KOPT-K1 (cell line): ENCODE measurements around the gene SLC16A8.

Experiments used
- H3K27ac ChIP-seq: fragments of 200-600 bp; sonication (generic); 2 replicates; pipeline ENCODE4 v1.5.1; 2016; ENCODE audit warnings: antibody characterized with exemption, mild to moderate bottlenecking, low read depth, low read length; ENCODE audit not compliant: poor library complexity, severe bottlenecking
- H3K36me3 ChIP-seq: fragments of 200-600 bp; sonication (generic); 2 replicates; pipeline ENCODE4 v1.5.1; 2017; ENCODE audit warnings: antibody characterized with exemption, mild to moderate bottlenecking, low read length, moderate library complexity; ENCODE audit not compliant: insufficient read depth
- H3K9me3 ChIP-seq: fragments of 200-600 bp; sonication (generic); 2 replicates; pipeline ENCODE4 v1.5.1; 2017; ENCODE audit warnings: antibody characterized with exemption, low read length, mild to moderate bottlenecking; ENCODE audit not compliant: insufficient read depth, poor library complexity, severe bottlenecking

SLC16A8 gene

GRCh38 chr22:38107692-38108515, 23.9 kb upstream of the SLC16A8 start:
- H3K27ac ChIP-seq = no peak overlapping the region
- no peaks in the 10 kb centered on the region for H3K9me3 ChIP-seq
- peaks cover 4% of the 10 kb centered on the region; the same call in 1 of the 2 replicates for H3K36me3 ChIP-seq

- Histone ChIP-seq H3K9me3 (no peaks in the 10 kb centered on the region), H3K36me3 (peaks cover 2% of the 10 kb centered on the region; the same call in 1 of the 2 replicates), H3K27ac (no peak overlapping the region)
These were observed 23.0 kb upstream of the SLC16A8 start for GRCh38 chr22:38106814-38107578.

GRCh38 chr22:38104084-38104483, 20.1 kb upstream of the SLC16A8 start:
- H3K36me3 ChIP-seq = no peaks in the 10 kb centered on the region
- no peaks in the 10 kb centered on the region for H3K9me3 ChIP-seq
- no peak overlapping the region for H3K27ac ChIP-seq

- Histone ChIP-seq H3K27ac (no peak overlapping the region), H3K9me3 (no peaks in the 10 kb centered on the region), H3K36me3 (no peaks in the 10 kb centered on the region)
These were observed 19.7 kb upstream of the SLC16A8 start for GRCh38 chr22:38103641-38104040.

GRCh38 chr22:38098410-38099249, 14.6 kb upstream of the SLC16A8 start:
- H3K9me3 ChIP-seq = no peaks in the 10 kb centered on the region
- H3K36me3 ChIP-seq = no peaks in the 10 kb centered on the region

GRCh38 chr22:38097557-38098409, 13.8 kb upstream of the SLC16A8 start:
- no peak overlapping the region for H3K27ac ChIP-seq
- H3K9me3 ChIP-seq = no peaks in the 10 kb centered on the region
- no peaks in the 10 kb centered on the region for H3K36me3 ChIP-seq

More at GRCh38 chr22:38098410-38099249, 14.6 kb upstream of the SLC16A8 start:
- H3K27ac ChIP-seq = no peak overlapping the region

- Histone ChIP-seq H3K36me3 (no peaks in the 10 kb centered on the region), H3K27ac (no peak overlapping the region), H3K9me3 (no peaks in the 10 kb centered on the region)
These were observed 13.1 kb upstream of the SLC16A8 start for GRCh38 chr22:38097058-38097457.

- Histone ChIP-seq H3K27ac (no peak overlapping the region), H3K9me3 (no peaks in the 10 kb centered on the region), H3K36me3 (no peaks in the 10 kb centered on the region)
These were observed 5.5 kb upstream of the SLC16A8 start for GRCh38 chr22:38089474-38089851.

- Histone ChIP-seq H3K27ac (no peak overlapping the region), H3K36me3 (no peaks in the 10 kb centered on the region), H3K9me3 (no peaks in the 10 kb centered on the region)
These were observed 4.9 kb upstream of the SLC16A8 start for GRCh38 chr22:38088629-38089473.

GRCh38 chr22:38087855-38088254, 3.9 kb upstream of the SLC16A8 start:
- Histone ChIP-seq H3K36me3 (no peaks in the 10 kb centered on the region), H3K27ac (no peak overlapping the region), H3K9me3 (no peaks in the 10 kb centered on the region)

GRCh38 chr22:38086942-38087341, 3.0 kb upstream of the SLC16A8 start:
- H3K9me3 ChIP-seq = no peaks in the 10 kb centered on the region
- no peaks in the 10 kb centered on the region for H3K36me3 ChIP-seq

GRCh38 chr22:38086001-38086845, 2.2 kb upstream of the SLC16A8 start:
- Histone ChIP-seq H3K36me3 (no peaks in the 10 kb centered on the region), H3K27ac (no peak overlapping the region)

More at GRCh38 chr22:38086942-38087341, 3.0 kb upstream of the SLC16A8 start:
- H3K27ac ChIP-seq = no peak overlapping the region

GRCh38 chr22:38085501-38085900, 1.5 kb upstream of the SLC16A8 start:
- H3K9me3 ChIP-seq = no peaks in the 10 kb centered on the region
- no peaks in the 10 kb centered on the region for H3K36me3 ChIP-seq
- no peak overlapping the region for H3K27ac ChIP-seq

More at GRCh38 chr22:38086001-38086845, 2.2 kb upstream of the SLC16A8 start:
- H3K9me3 ChIP-seq = no peaks in the 10 kb centered on the region
